Activated CD8-positive, alpha-beta memory T cell treated with anti-CD3 and anti-CD28 coated beads, Interleukin-2, amount 50 U/mL, for 1 hour (primary cell): Measurements from ENCODE around the gene ANK3.

ENCODE experiments used
- DNase-seq: peaks from one replicate; pipeline ENCODE4 v3.0.0-alpha.2; 2020; ENCODE audit errors: extremely low read depth

Gene ANK3

DNA sequence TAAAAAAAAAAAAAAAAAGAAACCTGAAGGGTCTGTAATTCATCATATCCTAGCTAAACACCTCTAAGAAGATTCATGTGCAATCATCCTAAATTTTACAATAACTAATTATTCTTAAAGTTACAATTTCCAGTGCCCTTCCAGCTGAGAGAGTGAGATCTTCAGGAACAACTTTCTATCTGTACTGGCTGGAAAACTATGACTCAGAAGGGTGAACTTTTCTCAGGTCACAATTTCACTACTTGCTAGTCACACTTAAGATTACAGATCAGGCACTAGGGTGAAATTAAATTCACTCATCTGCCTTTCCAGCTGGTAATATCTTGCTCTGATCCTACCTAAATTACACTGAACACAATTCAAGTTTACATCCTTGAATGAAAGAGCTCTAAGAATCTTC lies 158.8 kb downstream of the ANK3 start:
- no peak for DNase-seq

DNA sequence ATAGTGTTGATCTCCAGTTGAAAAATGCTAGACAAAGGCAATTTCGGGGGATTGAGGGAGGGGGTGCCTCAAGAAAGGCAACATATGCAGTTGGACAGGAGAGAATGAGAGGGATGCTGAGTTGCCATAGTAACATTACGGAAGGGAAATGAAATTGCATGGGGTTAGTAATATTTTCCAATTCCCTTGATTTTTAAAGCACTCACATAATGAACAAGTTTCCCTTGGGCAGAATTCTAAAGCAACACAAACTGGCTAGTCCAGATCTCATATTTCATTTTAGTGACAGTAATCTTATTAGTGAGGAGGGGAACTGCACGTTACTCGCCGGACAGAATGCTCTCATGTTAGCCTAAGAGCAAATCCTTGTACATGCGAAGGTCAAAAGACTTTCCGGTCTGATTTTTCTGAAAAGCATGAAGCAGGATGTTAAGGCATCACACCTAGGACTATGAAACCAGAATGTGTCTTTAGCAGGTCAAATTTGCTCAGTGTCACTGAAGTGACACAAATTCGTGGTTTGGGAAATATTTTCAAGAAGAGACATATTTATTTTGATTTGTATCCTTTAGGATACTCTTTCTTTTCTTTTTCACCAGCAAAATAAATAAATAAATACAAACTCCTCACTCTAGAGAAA lies 165.5 kb downstream of the ANK3 start:
- DNase-seq = no peak

DNA sequence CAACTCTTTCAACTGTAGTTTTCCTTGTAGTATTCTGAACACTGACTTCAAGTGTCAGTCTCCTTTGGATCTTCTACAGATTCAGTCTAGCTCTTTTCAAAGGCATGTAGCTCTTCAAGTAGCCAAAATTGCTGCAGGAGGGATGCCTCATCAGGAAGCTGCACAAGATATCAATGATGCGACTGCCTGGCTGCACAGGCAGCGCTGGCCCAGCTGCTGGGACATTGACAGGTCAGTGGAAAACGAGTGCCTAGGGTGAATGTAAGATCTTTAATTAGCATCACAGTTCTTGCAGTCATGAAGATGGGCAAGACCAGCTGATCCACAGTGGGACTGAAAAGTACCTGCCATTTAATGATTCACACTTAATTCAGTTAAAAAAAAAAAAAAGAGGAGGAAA lies 167.6 kb downstream of the ANK3 start:
- no peak for DNase-seq

DNA sequence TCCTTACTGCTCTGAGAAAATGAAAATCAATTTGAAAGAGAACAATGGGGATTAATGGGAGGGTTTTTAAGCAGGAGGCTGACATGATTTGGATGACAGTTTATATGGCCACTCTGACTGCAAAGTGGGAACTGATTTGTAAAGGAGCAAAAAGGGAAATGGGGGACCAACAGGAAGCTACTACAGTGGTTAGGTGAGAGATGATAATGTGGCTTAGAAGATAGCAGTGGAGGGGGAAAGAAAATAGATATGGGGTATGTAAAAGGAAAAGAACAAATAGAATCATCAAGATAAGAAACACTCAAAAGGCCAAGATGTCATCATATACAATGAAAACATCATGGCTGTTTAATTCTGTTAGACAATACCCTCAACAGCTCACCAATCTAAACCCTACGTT lies 177.5 kb downstream of the ANK3 start:
- DNase-seq = no peak

DNA sequence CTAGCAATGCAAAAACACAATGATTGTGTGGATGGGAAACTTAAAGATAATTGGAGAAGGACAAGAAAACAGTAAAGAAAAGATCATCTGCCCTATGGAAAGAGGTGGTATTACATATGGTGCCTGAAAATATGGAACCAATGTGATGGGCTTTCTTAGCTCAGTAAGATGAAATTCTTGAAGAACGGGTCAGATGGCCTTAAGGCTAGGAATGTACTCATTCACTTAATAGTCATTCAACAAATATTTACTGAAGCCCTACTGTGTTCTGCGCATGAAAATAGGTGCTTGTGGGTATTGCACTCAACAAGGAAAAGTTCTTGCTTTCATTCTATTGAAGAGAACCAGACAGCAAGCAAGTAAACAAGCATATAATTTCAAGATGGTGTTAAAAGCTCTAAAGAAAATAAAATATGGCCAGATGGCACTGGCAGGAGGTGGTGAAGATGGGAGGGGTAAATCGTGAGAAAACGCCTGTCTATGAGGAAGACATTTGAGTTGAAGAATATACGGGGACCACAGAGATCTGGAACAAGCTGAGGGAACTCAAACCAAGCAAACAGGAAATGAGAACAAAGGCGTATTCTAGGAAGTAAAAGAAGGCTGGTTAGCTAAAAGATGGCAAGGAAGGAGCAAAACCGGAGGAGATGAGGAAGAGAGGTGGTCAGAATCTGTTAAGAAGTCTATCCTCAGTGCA lies 179.7 kb downstream of the ANK3 start:
- DNase-seq = no peak

DNA sequence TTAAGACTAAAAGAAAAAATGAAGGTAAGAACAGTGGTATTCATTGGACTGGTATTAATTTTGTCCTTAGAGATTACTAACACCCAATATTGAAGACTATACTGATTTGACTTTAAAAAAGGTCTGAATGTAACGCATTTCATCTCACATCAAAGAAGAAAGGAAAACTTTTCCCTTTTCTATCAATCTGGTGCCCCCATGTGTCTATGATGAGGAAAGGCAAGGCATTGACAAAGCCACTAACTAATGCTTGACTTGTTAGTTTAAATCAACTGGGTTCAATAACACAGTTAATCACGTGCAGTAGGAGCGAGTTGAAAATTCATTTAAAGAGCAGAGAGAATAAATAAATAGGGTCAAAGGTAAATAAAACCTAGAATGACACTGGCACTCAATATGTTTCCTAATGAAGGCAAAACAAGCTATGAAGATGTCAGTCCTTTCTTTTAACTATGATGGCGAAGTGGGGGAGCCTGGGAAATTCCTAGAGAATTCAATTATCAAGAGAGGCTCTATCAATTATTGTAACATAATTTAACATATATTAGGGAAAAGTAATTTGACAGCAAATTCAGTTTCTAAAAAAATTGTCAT lies 180.9 kb downstream of the ANK3 start:
- no peak for DNase-seq

DNA sequence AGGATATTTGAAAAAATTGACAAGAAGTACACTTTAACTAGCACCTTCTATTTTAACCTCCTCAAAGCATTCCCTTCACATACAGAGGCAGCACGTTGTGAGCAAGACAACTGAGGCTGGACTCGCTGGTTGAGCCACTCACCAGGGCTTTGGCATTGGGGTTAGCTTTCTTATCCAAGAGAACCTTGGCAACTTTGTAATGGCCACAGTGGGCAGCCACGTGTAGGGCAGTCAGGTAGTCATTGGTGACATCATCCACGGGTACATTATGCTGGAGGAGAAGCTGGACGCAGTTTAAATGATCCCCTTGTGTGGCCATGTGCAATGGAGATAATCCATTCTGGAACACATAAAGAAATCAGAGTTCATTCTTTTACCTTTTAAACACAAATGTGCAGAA lies 181.8 kb downstream of the ANK3 start:
- DNase-seq = no peak

DNA sequence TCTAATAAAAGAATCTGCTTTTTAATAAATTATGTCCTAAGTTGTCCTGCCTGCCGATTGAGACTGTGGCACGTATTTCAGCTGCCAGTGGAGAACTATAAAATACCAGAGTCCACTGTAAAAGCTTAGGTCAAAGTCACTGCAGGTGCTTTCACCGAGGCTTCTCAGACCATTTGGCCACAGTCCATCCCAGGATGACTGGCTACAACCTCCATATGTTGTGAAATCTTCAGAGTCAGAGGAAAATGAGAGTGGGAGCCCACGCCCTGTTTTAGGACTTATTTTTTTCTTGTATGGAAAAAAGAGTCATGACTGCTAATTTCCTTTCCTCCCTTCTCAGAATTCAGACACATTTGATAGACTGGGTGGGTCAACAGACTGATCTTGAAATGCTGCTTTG lies 182.9 kb downstream of the ANK3 start:
- DNase-seq = no peak

DNA sequence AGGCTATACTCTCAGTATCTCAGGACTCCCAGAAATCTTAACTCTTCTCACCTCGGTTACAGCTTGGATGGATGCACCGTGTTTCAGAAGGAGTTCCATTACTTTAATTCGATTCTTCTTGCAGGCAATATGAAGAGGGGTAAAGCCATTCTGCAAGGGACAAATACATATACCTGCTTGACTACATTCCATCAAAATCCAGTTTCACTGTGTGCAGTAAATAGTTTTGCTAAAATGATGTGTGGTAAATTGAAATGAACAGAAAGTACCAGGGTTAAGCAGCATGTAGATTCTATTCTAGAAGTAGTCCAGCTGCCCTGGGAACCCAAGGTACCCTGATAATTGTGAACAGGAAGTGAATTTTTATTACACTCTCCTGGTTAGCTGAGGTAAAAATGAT lies 183.9 kb downstream of the ANK3 start:
- no peak for DNase-seq

DNA sequence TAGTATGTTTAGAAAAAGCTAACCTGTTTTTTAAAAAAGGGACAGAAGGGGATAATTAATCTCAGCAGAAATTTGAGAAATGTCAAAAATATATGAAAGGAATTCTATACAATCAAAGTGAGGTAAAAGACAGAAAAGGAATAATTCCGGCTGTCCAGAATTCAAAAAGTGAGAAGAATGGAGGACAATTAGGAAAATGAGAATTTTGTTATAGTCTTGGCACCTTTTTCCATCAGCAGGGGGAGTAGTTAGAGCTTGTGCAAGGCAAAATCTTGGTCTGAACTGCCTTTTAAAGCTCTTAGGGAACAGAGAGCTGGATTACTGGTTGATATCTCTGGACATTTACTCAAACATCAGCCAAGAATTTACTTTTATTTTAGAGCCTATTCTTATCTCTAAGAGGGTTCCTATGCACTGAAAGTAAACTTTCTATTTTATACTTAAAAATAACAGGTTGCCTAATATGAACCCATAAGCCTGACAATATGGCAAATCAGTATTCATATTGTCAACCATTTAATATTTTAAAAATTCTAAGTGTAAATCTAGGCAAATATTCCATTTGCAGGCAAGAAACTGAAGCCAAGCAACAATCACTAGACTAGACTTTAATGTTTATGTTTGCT lies 185.6 kb downstream of the ANK3 start:
- DNase-seq = no peak

DNA sequence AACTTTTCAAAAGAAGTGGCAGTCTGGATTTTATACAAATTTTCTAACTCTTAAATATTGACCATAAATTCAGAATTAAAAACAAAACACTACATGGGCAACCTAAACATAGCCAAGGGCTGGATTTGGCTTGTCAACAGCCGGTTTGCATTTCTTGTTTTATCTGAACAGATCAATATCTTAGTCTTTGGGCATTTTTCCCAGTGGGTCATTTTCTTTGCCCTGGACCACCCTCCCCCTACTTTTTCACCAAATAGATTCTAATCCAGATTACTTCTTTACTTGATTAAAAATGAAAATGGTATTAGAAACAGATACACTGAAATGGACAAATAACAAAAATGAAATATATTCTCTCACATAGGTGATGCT lies 189.0 kb downstream of the ANK3 start:
- DNase-seq = no peak

DNA sequence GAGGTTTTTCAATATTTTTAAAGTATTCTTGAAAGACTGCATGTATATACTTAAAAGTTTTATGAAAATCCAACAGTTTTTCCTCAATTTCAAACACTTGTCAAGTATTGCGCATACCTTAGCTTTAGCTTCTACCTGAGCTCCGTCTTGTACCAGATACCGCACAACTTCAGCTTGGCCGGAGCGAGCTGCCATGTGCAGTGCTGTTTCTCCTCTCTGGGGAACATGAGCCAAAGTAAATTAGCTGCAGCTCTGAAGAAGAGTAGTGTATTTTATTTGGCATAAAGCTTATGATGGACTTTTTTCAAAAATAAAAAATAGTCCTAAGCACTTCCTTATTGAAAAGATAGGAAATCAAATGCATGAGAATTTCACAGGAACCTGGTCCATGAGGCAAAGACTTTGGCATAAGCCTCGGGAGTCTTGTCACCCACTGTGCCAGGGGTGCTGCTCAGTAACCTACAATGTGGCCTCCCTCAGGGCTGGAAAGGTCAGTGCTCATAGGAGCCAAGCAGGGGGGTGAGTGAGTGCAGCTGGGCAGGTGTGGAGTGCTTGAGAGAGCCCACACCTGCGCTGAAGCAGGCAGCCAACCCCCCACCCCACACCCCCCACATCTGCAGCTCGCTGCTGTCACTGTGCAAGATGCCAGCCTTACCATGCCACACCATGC lies 189.5 kb downstream of the ANK3 start:
- DNase-seq = no peak

DNA sequence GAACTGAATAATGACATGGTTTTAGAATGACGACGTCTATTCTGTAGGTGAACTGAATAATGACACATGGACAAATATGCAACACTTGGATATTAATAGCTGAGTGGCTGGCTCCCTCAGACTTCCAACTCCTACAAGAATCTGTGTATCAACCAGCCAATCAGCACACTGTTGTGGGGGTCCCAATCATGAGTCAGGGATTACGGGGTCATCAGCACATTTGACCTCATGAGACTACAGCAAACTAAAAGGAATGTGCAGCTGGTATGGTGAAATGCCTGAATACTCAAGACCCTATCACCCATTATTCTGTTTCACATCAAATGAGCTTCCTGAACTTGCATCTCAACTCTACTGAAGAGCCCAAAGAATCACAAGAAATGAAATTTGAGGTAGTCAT lies 192.5 kb downstream of the ANK3 start:
- no peak for DNase-seq

DNA sequence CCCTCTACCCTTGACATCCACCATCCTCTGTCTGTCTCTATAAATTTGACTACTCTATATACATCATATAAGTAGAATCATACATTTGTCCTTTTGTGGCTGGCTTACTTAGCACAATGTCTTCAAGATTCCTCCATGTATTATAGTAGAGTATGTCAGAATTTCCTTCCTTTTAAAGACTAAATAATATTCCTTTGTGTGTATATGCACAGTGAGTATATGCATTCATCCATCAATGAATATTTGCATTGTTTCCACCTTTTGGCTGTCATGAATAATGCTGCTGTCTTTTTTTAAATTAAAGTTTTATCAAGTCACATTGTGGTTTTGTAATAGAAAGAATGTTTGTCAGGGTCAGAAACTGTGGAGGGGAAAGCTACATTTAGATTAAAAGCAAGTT lies 195.3 kb downstream of the ANK3 start:
- no peak for DNase-seq

DNA sequence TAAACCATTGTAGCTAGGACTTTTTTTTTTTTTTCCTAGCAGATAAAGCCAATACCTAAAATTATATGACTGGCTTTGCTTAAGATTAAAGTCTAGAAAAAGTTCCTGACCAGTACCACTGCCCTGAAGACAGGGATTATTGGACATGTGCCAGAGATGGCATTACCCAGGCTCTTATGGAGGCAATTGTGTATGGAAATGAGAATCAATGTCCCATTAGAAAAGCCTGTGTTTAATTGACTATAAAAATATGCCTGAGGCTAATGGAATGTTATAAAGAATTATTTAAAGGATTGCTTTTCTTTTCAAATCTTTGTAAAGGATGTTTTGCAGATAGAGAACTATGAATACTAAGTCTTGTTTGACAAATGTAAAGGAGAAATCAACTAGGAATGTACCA lies 196.7 kb downstream of the ANK3 start:
- DNase-seq = no peak

DNA sequence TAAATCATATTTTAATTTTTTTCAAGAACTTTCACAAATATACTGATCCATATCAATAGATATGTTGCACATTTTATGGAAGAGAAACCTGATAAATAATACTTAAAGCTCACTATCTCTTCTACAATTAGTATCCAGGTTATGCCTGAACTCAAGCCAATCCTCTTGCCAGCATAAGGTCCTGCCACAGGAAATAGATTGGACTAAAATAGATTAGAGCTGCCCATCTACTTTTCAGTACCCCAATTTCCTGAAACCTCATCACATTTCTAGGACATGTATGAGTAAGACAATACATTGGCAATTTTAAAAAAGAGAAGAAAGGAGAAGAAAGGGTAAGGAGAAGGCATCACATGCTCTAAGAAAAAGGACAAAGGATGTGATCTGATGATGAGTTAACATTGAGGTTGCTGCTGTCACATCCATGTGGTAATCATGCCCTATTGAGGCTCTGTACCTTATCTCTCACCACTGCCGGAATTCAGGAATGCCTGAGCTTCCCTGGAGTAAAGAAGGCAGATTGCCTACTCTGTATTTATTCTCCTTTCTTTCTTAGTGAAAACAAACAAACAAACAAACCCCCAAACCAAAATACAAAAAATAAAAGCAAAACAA lies 199.7 kb downstream of the ANK3 start:
- DNase-seq = no peak

DNA sequence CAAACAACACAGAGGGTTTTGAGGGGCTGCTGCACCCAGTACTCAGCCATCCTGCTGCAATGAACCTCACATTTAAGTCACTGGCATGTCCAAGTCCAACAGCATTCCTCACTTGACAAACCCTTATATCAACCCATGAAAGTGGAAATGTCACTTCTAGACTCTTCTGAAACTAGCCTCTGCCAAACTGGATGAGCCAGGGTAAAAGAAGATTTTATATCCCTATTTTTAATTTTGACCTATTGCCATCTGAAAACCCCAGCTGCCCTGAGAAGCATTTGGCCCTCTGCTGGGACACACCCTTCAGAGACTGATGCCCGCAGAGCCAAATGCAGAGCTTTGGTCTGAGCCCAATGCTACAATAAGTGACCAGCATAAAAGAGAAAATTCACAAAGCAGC lies 201.1 kb downstream of the ANK3 start:
- no peak for DNase-seq

DNA sequence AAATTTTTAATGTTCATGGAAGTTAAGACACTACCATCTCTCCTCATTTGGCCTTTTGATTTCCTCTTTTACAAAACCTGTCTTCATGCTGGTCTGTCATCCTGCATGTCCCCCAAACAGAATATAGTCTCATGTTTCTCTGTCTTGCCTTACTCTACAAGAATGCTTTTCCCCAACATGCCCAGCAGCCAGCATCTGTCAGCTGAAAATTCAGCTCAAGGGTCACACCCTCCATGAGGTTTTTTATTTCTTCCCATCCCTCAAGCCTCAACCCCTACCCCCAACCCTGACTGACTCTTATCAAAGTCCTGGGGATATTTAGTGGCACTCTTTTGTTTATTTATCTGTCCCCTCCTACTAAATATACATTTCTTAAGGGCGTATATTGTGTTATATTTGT lies 202.0 kb downstream of the ANK3 start:
- DNase-seq = no peak

DNA sequence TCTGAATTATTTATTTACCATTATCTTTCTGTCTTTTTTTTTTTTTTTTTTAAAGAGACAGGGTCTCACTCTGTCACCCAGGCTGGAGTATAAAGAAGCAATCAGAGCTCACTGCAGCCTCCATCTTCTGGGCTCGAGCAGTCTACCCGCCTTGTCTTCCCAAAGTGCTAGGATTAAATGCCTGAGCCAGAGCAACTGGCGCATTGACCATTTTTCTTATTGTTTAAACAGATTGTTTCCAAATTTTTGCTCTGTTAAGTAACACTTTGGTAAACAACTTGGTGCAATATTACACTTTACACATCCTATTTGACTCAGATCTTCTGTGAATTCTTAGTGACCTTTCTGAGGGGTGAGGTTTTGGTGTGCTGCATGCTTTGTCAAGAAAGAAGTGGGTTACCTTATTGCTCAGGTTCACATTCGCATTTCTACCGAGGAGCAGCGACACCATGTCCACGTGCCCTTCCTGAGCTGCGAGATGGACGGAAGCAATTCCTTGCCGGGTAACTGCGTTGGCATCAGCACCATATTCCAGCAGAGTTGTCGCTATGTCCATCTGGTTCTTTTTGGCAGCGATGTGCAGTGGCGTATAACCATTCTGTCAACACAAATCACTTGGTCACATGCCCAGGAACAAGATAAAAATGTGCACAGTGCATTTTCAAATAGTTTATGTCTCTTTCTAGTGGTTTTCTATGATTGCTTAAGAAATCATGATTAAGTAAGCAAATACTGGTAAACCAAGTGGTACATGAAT lies 203.2 kb downstream of the ANK3 start:
- DNase-seq = no peak

DNA sequence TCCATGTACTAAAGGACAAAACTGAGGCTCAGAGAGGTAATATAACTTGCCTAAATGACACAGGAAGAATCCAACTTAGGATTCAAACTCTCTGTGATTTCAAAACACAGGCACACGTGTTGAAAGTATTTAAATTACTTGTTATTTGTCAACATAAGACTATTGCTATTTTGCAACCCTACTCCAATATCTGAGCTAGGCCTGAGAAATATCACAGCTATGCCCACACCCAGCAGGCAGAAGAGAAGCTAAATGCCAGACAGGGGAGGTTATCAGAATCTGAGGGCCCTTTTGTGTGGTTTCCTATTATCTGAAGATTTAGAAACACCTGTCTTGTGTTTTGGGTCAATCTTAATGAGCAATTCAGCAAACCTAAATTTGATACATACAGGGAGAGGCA lies 204.3 kb downstream of the ANK3 start:
- DNase-seq = no peak

DNA sequence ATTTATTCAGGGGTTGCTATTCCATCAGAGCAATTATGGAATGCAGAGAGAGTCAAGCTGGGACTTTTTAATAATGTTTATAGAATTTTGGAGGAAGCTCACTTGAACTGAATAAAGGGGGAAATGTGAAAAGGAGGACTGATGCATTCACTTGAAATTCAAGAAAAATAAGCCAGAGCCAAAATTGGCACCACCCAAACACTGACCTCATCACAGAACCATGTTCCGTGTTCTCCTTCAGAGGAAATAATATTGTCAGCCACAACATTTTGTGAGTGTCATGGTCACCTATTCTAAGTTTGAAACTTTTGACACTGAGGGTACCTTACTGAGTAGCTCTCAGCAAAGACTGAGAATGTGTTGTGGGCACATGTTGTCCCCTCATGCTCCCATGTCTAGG lies 207.0 kb downstream of the ANK3 start:
- DNase-seq = no peak
